OCI-LY1 (cell line): ENCODE data around the gene NFKBIZ.
"Not testable (repeated sequence)": the region's sequence is repeated elsewhere in the genome, so short reads cannot be mapped to it uniquely, and the experiment has no call there.

Experiments used
- CTCF ChIP-seq: fragments of 200-600 bp; sonication (generic), shearing (Covaris generic); IDR thresholded peaks from 2 replicates; pipeline ENCODE4 v1.5.1; 2017; ENCODE audit warnings: mild to moderate bottlenecking, antibody characterized with exemption, low read length, moderate library complexity, mixed read lengths
- EZH2 ChIP-seq: fragments of 200-600 bp; sonication (generic), shearing (Covaris generic); IDR thresholded peaks from 2 replicates; pipeline ENCODE4 v1.8.0; 2017; ENCODE audit warnings: borderline replicate concordance, mixed run types, mild to moderate bottlenecking, antibody characterized with exemption, low read length, moderate library complexity, mixed read lengths

GRCh38 chr3:101864926-101865325 is 15.6 kb downstream of the NFKBIZ start:
- not testable (repeated sequence) for TF ChIP-seq EZH2, CTCF
